Measurements from ENCODE around the gene NXNL1. TPM values are rescaled to one million over a fixed set of nuclear protein-coding genes. Genes with fewer than 3 reads are reported as not detected.
A peak's percentile ranks its signal among the peaks of the same experiment; 100 is the strongest.

NXNL1 gene
- total and polyA plus RNA-seq, 3 experiments from 2014 or later, result not detected

DNA sequence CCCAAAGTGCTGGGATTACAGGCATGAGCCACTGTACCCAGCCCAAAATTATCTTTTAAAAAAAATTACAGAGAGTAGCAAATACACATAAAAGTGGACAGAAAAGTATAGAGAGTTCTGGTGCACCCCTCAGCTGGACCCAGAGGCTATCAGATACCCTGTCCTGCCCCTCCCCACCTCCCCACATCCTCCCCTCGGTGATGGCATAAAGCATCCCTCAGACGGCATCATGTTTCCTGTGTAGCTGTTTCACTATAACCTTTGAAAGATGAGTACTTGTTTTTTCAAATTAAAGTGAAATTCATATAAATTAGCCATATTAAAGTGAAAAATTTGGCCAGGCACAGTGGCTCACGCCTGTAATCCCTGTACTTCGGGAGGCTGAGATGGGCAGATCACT, 29.7 kb upstream of the NXNL1 start:
- H3K9me3 ChIP-seq (ENCODE audit: low read length), result no peaks in the 10 kb centered on the region
- no peaks in the 10 kb centered on the region for H3K27me3 ChIP-seq (ENCODE audit: insufficient read depth, low read length, poor library complexity, severe bottlenecking)
- Mint-ChIP-seq H3K36me3 (no peaks in the 10 kb centered on the region), H3K4me1 (peaks cover 34 to 36% (median 35%) of the 10 kb centered on the region in 3 donors), H3K27ac (peak overlapping the region in 7 of 8 donors; percentile 60 to 91 (median 76)), H3K9me3 (no peaks in the 10 kb centered on the region), H3K4me3 (peak overlapping the region in 3 of 7 donors; percentile 26 to 61 (median 44)), H3K27me3 (peaks cover 0 to 2% of the 10 kb centered on the region in 2 donors)
- no peaks in the 10 kb centered on the region for H3K36me3 ChIP-seq (ENCODE audit: insufficient read depth, low read length)
- no peak overlapping the region for H3K27ac ChIP-seq (ENCODE audit: low read depth, low read length)
- no peak overlapping the region for H3K4me3 ChIP-seq (ENCODE audit: low read length)
- POLR2A ChIA-PET, result interaction anchor here (0.7 kb wide), 1 partner anchor 191 kb away, joined by 5 read pairs; no protein-coding TSS in a partner anchor
- CTCF ChIA-PET, result interaction anchor here (1.5 kb wide), 1 partner anchor 13 kb away, joined by 3 read pairs; no protein-coding TSS in a partner anchor
- peak in 3 of 5 donors; percentile 49 to 71 (median 56) for DNase-seq
- peaks cover 36% of the 10 kb centered on the region for H3K4me1 ChIP-seq (ENCODE audit: insufficient read depth, low read length)

DNA sequence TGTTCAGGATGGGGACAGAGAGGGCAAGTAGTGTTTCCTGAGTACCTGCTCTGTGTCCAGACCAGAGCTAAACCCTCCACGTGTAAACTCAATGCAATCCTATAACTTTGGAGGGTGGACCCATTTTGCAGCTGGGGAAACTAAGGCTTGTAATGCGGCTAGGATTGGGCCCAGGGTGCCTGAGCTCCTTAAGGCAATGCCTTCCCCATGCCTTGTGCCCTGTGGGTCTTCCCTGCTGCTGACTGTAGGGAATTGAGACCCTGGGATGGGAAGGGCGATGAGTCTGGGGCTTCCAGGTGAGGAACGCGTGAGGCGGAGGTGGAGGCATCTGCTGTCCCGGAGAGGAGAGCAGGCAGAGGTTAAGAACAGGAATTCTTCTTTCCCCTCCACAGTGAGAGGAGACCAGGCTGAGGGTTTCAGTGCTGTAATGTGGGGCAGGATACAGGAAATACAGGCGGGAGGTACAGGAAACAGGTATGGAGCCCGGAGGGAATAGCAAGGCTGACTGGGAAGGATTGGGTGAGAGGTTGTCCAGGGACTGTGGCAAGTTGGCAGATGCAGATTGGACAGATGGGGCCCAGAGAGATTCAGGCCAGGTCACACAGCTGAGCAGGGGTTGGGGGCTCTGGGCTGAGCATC, 28.8 kb upstream of the NXNL1 start:
- Histone ChIP-seq H3K9me3 (ENCODE audit: low read length) (no peaks in the 10 kb centered on the region), H3K27me3 (ENCODE audit: insufficient read depth, low read length, poor library complexity, severe bottlenecking) (no peaks in the 10 kb centered on the region), H3K4me1 (ENCODE audit: insufficient read depth, low read length) (peaks cover 36% of the 10 kb centered on the region), H3K27ac (ENCODE audit: low read depth, low read length) (peak overlapping the region; percentile 7), H3K36me3 (ENCODE audit: insufficient read depth, low read length) (no peaks in the 10 kb centered on the region), H3K4me3 (ENCODE audit: low read length) (no peak overlapping the region)
- Mint-ChIP-seq H3K36me3 (no peaks in the 10 kb centered on the region), H3K27me3 (peaks cover 0 to 2% of the 10 kb centered on the region in 2 donors), H3K9me3 (no peaks in the 10 kb centered on the region), H3K27ac (peak overlapping the region; percentile 43 to 95 (median 85)), H3K4me1 (peaks cover 34 to 36% (median 35%) of the 10 kb centered on the region in 3 donors), H3K4me3 (peak overlapping the region; percentile 52 to 86 (median 71))
- CTCF ChIA-PET, result interaction anchor here (1.5 kb wide), 1 partner anchor 12 kb away, joined by 3 read pairs; no protein-coding TSS in a partner anchor
- no peak for DNase-seq
- POLR2A ChIA-PET, result interaction anchor here (0.5 kb wide), 1 partner anchor 20 kb away, joined by 4 read pairs; no protein-coding TSS in a partner anchor

DNA sequence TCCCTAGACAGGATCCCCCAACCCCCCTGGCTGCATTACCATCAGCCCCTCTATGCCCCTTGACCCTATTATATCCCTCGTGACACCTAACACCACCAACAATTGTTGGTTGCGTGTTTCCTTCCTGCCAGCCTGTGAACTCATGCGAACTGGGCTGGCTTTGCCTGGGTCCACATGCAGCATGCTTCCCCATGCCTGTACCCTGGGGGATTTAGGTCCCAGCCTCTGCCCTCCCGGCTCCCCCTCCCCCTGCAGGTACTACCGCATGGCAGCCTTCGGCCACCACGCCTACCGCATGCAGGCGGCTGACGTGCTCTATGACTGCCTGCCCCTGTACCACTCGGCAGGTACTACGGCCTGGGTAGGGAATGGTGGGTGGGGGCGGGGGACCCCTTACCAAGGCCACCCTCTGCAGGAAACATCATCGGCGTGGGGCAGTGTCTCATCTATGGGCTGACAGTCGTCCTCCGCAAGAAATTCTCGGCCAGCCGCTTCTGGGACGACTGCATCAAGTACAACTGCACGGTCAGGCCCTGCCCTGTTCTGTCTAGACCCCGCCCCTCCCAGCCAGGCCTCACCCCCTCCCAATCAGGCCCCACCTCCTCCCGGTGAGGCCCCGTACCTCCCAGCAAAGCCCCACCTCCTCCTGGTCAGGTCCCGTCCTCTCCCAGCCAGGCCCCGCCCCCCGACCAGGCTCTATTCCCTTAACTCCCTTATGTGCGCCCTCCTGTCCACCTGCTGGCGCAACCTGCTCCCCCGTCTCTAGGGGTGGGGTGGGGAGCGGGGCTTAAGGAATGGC, 28.1 kb upstream of the NXNL1 start:
- no peaks in the 10 kb centered on the region for H3K36me3 ChIP-seq (ENCODE audit: insufficient read depth, low read length)
- DNase-seq, result peak; percentile 61 to 76 (median 68)
- no peaks in the 10 kb centered on the region for H3K36me3 Mint-ChIP-seq
- peak overlapping the region; percentile 15 to 94 (median 87) for H3K27ac Mint-ChIP-seq
- peaks cover 36% of the 10 kb centered on the region for H3K4me1 ChIP-seq (ENCODE audit: insufficient read depth, low read length)
- H3K4me1 Mint-ChIP-seq, result peaks cover 34 to 36% (median 35%) of the 10 kb centered on the region in 3 donors
- peak overlapping the region; percentile 62 for H3K4me3 ChIP-seq (ENCODE audit: low read length)
- peak overlapping the region; percentile 65 to 86 (median 74) for H3K4me3 Mint-ChIP-seq
- H3K27me3 Mint-ChIP-seq, result peaks cover 0 to 2% of the 10 kb centered on the region in 2 donors
- H3K9me3 Mint-ChIP-seq, result no peaks in the 10 kb centered on the region
- H3K27ac ChIP-seq (ENCODE audit: low read depth, low read length), result peak overlapping the region; percentile 47
- CTCF ChIA-PET, result interaction anchor here (1.5 kb wide), 1 partner anchor 12 kb away, joined by 3 read pairs; no protein-coding TSS in a partner anchor
- H3K27me3 ChIP-seq (ENCODE audit: insufficient read depth, low read length, poor library complexity, severe bottlenecking), result no peaks in the 10 kb centered on the region
- no peaks in the 10 kb centered on the region for H3K9me3 ChIP-seq (ENCODE audit: low read length)
- POLR2A ChIA-PET, result no interaction called here

DNA sequence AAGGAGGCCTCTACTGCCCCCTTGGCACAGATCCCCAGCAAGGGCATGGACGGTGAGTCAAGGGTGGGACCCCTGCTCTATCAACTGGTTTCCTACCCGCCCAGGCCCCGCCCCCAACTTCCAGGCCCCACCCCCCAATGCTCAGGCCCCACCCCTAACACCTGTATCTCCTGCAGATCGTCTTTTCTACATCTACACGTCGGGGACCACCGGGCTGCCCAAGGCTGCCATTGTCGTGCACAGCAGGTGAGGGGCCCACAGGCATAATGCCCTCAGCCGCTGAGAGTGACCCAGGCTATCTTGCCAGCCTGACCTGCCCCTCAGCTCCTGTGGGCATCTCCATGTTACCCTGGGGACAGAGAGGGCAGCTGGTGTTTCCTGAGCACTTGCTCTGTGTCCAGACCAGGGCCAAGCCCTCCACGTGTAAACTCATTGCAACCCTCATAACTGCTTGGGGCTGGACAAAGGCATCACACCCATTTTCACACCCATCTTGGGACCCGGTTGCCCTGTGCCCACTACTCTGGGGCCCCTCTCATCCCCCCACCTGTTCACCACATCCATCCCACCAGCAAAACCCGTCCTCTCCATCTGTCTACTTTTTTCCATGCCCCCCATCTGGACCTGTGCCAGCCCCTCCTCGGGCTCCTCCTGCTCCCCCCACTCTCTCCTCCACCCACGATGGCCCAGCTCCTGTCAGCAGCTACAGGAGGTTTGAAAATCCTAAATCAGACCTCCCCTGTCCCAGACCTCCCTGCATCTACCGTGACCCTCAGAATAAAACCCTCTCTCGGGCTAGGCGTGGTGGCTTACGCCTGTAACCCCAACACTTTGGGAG, 26.8 kb upstream of the NXNL1 start:
- ChIA-PET CTCF (interaction anchor here (0.7 kb wide), 1 partner anchor 9 kb away, joined by 3 read pairs; no protein-coding TSS in a partner anchor), POLR2A (interaction anchor here (0.5 kb wide), 1 partner anchor 26 kb away, joined by 3 read pairs; no protein-coding TSS in a partner anchor)
- Mint-ChIP-seq H3K9me3 (no peaks in the 10 kb centered on the region), H3K4me1 (peaks cover 34 to 36% (median 35%) of the 10 kb centered on the region in 3 donors), H3K27ac (peak overlapping the region in 6 of 8 donors; percentile 43 to 94 (median 87)), H3K27me3 (peaks cover 0 to 4% of the 10 kb centered on the region in 2 donors), H3K36me3 (no peaks in the 10 kb centered on the region), H3K4me3 (peak overlapping the region in 3 of 7 donors; percentile 73 to 80 (median 79))
- no peak overlapping the region for H3K4me3 ChIP-seq (ENCODE audit: low read length)
- H3K9me3 ChIP-seq (ENCODE audit: low read length), result no peaks in the 10 kb centered on the region
- H3K4me1 ChIP-seq (ENCODE audit: insufficient read depth, low read length), result peaks cover 36% of the 10 kb centered on the region
- no peak overlapping the region for H3K27ac ChIP-seq (ENCODE audit: low read depth, low read length)
- DNase-seq, result no peak
- no peaks in the 10 kb centered on the region for H3K36me3 ChIP-seq (ENCODE audit: insufficient read depth, low read length)
- no peaks in the 10 kb centered on the region for H3K27me3 ChIP-seq (ENCODE audit: insufficient read depth, low read length, poor library complexity, severe bottlenecking)

DNA sequence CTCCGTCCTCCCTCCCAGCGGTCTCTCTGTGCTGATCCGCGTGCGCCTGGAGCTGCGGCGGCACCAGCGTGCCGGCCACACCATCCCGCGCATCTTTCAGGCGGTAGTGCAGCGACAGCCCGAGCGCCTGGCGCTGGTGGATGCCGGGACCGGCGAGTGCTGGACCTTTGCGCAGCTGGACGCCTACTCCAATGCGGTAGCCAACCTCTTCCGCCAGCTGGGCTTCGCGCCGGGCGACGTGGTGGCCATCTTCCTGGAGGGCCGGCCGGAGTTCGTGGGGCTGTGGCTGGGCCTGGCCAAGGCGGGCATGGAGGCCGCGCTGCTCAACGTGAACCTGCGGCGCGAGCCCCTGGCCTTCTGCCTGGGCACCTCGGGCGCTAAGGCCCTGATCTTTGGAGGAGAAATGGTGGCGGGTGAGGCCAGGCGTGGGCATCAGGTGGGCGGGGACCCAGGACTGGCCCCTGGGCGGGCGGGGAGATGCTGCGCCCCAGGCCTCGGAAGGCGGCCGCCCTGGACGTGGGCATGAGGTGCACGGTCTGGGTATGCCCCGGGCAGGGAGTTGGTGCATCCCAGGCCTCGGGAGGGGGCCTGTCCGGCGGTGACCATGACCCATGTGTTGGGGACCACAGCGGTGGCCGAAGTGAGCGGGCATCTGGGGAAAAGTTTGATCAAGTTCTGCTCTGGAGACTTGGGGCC, 26.0 kb upstream of the NXNL1 start:
- H3K4me1 Mint-ChIP-seq, result peaks cover 31 to 35% (median 34%) of the 10 kb centered on the region in 3 donors
- H3K4me3 ChIP-seq (ENCODE audit: low read length), result no peak overlapping the region
- no peak overlapping the region for H3K4me3 Mint-ChIP-seq
- no peaks in the 10 kb centered on the region for H3K27me3 ChIP-seq (ENCODE audit: insufficient read depth, low read length, poor library complexity, severe bottlenecking)
- H3K36me3 ChIP-seq (ENCODE audit: insufficient read depth, low read length), result no peaks in the 10 kb centered on the region
- no peak for DNase-seq
- H3K27ac ChIP-seq (ENCODE audit: low read depth, low read length), result no peak overlapping the region
- peaks cover 36% of the 10 kb centered on the region for H3K4me1 ChIP-seq (ENCODE audit: insufficient read depth, low read length)
- no peaks in the 10 kb centered on the region for H3K9me3 ChIP-seq (ENCODE audit: low read length)
- no peak overlapping the region for H3K27ac Mint-ChIP-seq
- CTCF ChIA-PET, result interaction anchor here (0.9 kb wide), 1 partner anchor 9 kb away, joined by 3 read pairs; no protein-coding TSS in a partner anchor
- no peaks in the 10 kb centered on the region for H3K9me3 Mint-ChIP-seq
- H3K27me3 Mint-ChIP-seq, result peaks cover 0 to 2% of the 10 kb centered on the region in 2 donors
- H3K36me3 Mint-ChIP-seq, result no peaks in the 10 kb centered on the region
- POLR2A ChIA-PET, result no interaction called here

DNA sequence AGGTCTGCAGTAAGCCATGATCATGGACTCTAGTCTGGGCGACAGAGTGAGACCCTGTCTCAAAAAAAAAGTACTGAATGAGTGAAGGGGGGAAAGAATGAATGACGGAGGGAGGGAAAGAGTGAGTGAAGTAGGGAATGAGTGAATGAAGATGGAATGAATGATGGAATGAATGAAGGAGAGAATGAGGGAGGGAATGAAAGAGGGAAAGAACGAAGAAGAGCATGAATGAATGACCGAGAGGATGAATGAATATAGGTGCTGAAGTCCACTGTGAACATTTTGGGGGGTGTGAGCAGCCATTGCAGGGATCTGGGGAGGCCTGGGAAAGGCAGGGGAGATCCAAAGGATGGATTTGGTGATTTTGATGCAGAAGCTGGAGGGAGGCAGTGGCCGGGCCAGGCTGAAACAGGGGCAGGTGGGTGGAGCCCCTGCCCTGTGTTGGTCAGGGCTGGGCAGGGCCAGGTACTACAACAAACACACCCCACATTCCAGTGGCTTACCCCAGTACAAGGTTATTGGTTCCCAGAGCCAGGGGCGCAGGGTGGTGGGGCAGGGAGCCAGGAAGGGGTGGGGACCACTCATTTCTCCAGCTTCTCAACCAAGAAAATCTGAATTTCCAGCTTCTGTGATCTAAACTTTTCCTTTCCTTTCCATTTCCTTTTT, 23.9 kb upstream of the NXNL1 start:
- DNase-seq, result no peak
- H3K4me3 ChIP-seq (ENCODE audit: low read length), result no peak overlapping the region
- H3K36me3 Mint-ChIP-seq, result no peaks in the 10 kb centered on the region
- no peaks in the 10 kb centered on the region for H3K9me3 Mint-ChIP-seq
- peaks cover 0 to 2% of the 10 kb centered on the region in 2 donors for H3K27me3 Mint-ChIP-seq
- H3K9me3 ChIP-seq (ENCODE audit: low read length), result no peaks in the 10 kb centered on the region
- H3K4me1 Mint-ChIP-seq, result peaks cover 18 to 19% (median 19%) of the 10 kb centered on the region in 3 donors
- no peak overlapping the region for H3K4me3 Mint-ChIP-seq
- ChIA-PET POLR2A (interaction anchor here (0.6 kb wide), 2 partner anchors 61 to 65 kb away, joined by 3 to 5 read pairs; no protein-coding TSS in a partner anchor), CTCF (no interaction called here)
- H3K27ac Mint-ChIP-seq, result peak overlapping the region in 3 of 8 donors; percentile 14 to 58 (median 45)
- H3K27ac ChIP-seq (ENCODE audit: low read depth, low read length), result no peak overlapping the region
- no peaks in the 10 kb centered on the region for H3K27me3 ChIP-seq (ENCODE audit: insufficient read depth, low read length, poor library complexity, severe bottlenecking)
- peaks cover 22% of the 10 kb centered on the region for H3K4me1 ChIP-seq (ENCODE audit: insufficient read depth, low read length)
- no peaks in the 10 kb centered on the region for H3K36me3 ChIP-seq (ENCODE audit: insufficient read depth, low read length)
